ENCODE results near the gene PTPRH. TPM values are rescaled to one million over a fixed set of nuclear protein-coding genes. Genes with fewer than 3 reads are reported as not detected.

The PTPRH gene
- total RNA-seq, 1 experiment from 2014 or later: 15.9 TPM

- intact Hi-C loops (cut with micrococcal nuclease): no loop called here
- no peaks in the 10 kb centered on the region for H3K27me3 ChIP-seq (ENCODE audit: insufficient read depth, low read length)
- POLR2A ChIA-PET: no interaction called here
- no TSS peak for BruUV-seq (replicated peaks)
- no peaks in the 10 kb centered on the region; a peak in 1 of 4 replicates for H3K9me3 ChIP-seq (ENCODE audit: control insufficient read depth in 1 of 2, insufficient read depth in 1 of 2, low read depth in 1 of 2, low read length in 2 of 2)
- H3K36me3 ChIP-seq (ENCODE audit: control insufficient read depth in 1 of 2, insufficient read depth in 2 of 2, low read length in 2 of 2): no peaks in the 10 kb centered on the region
- no peak overlapping the region for H3K4me2 ChIP-seq (ENCODE audit: low read length)
- H3K9ac ChIP-seq (ENCODE audit: low read length): no peak overlapping the region
- H4K20me1 ChIP-seq (ENCODE audit: insufficient read depth): no peaks in the 10 kb centered on the region
- H2AFZ ChIP-seq (ENCODE audit: low read depth, low read length, poor library complexity, severe bottlenecking): no peak overlapping the region
- no peak for DNase-seq (ENCODE audit: low read depth, low spot score)
- H3K9me2 ChIP-seq (ENCODE audit: insufficient read depth): no peaks in the 10 kb centered on the region
- no peaks in the 10 kb centered on the region for H3K79me2 ChIP-seq (ENCODE audit: insufficient read depth, low read length)
- TF ChIP-seq POLR2A (IDR thresholded peaks at IDR 0.05; ENCODE audit: borderline replicate concordance, extremely low read depth, insufficient read depth, insufficient read length) (no peak), YY1 (IDR thresholded peaks at IDR 0.05; ENCODE audit: extremely low read depth, insufficient replicate concordance, low read depth, low read length) (no peak), EZH2phosphoT487 (IDR thresholded peaks at IDR 0.05; ENCODE audit: borderline replicate concordance) (no peak), CTCF (IDR thresholded peaks at IDR 0.05 in 2 of 3, conservative IDR thresholded peaks at IDR 0.05 in 1 of 3; ENCODE audit: borderline replicate concordance in 1 of 3, insufficient read depth in 1 of 3, low read depth in 2 of 3, low read length in 2 of 3) (no peak), SP1 (IDR thresholded peaks at IDR 0.05; ENCODE audit: low read depth) (no peak), ZBTB33 (IDR thresholded peaks at IDR 0.05; ENCODE audit: extremely low read depth, insufficient replicate concordance, low read length) (no peak), CEBPB (IDR thresholded peaks at IDR 0.05; ENCODE audit: low read depth) (no peak), CBX3 (IDR thresholded peaks at IDR 0.05; ENCODE audit: low read depth) (no peak), MAX (IDR thresholded peaks at IDR 0.05) (no peak), ELF1 (IDR thresholded peaks at IDR 0.05; ENCODE audit: borderline replicate concordance, low read depth) (no peak), EZH2 (IDR thresholded peaks at IDR 0.05) (no peak), ATF3 (IDR thresholded peaks at IDR 0.05) (no peak), RAD21 (IDR thresholded peaks at IDR 0.05; ENCODE audit: low read depth) (no peak), ZFX (IDR thresholded peaks at IDR 0.05) (no peak), TCF7L2 (IDR thresholded peaks at IDR 0.05; ENCODE audit: borderline replicate concordance, extremely low read depth, insufficient read depth, insufficient read length) (no peak), EGR1 (IDR thresholded peaks at IDR 0.05; ENCODE audit: low read depth) (no peak), SIN3A (IDR thresholded peaks at IDR 0.05; ENCODE audit: low read depth) (no peak), ZNF274 (IDR thresholded peaks at IDR 0.05; ENCODE audit: low read depth, low read length) (no peak)
- RAD21 ChIA-PET (ENCODE audit: low non-redundant PET in 1 of 2, low total read pairs in 2 of 2, uncharacterized antibody in 2 of 2, unreplicated experiment in 2 of 2): no interaction called here
- H3K4me1 ChIP-seq (ENCODE audit: control insufficient read depth in 1 of 2, insufficient read depth in 2 of 2, low read length in 2 of 2): no peaks in the 10 kb centered on the region
- no peak overlapping the region for H3K4me3 ChIP-seq (replicated peaks in 1 of 2; ENCODE audit: low read depth in 1 of 2, low read length in 2 of 2)
- no peak overlapping the region for H3K27ac ChIP-seq (ENCODE audit: low read depth, low read length)
- no peak for ATAC-seq
- CTCF ChIA-PET: no interaction called here
These were observed 14.2 kb upstream of the PTPRH start for GRCh38 chr19:55223291-55224037.
